HG02571 (cell line): ENCODE data around the gene DGKQ.
"Not testable (repeated sequence)": the region's sequence is repeated elsewhere in the genome, so short reads cannot be mapped to it uniquely, and the experiment has no call there.

Experiments used
- ATAC-seq: cut with Tn5 transposase; IDR thresholded peaks from one replicate; pipeline ENCODE4 v1.9.1; 2021; ENCODE audit warnings: mild to moderate bottlenecking, moderate library complexity; ENCODE audit not compliant: unreplicated experiment

Gene DGKQ

DNA sequence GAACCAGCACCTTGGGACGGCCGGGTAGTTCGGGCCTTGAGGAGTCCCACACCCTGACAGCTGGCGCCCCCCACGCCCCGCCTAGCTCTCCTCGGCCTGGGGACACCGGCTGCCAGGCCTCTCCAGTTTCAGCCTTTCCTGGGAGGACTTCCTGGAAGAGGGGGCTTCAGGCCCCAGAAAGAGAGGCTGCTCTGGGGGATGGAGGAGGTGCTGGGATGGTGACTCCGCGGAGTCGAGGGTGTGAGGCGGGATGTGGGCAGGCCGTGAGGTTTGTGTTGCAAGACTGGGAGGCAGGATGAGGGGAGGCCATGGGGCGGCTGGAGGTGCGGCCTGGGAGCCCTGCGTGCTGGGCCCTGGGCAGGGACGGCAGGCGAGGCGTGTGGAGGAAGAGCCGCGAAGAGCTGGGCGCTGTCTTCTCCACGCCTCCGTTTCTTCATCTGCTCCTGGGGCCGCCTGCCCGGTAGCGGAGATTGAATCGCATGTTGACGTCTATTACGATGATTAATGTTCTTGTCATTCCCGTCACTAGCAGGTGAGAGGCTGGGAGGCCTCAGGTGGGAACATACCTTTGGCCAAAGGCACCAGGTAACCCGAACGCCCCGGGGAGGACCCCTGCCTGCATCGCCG, 37.1 kb upstream of the DGKQ start:
- peak; percentile 5 for ATAC-seq

- peak; percentile 47 for ATAC-seq
Measured at GRCh38 chr4:1009542-1010394, 36.4 kb upstream of the DGKQ start.

- ATAC-seq, result peak; percentile 4
Measured at GRCh38 chr4:1008840-1009541, 35.6 kb upstream of the DGKQ start.

- ATAC-seq, result no peak
Measured at GRCh38 chr4:1006856-1007255, 33.5 kb upstream of the DGKQ start.

GRCh38 chr4:1004557-1005485, 31.5 kb upstream of the DGKQ start:
- ATAC-seq, result no peak

DNA sequence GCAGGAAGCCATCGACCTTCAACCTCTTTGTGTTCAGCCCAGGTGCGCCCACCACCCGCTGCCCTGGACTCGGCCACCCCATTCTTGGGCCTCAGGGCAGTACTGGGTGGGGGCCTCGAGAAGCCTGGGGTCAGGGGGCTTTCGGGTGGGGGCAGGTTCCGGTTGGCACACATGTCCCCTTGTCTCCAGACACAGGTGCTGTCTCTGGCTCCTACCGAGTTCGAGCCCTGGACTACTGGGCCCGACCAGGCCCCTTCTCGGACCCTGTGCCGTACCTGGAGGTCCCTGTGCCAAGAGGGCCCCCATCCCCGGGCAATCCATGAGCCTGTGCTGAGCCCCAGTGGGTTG, 30.7 kb upstream of the DGKQ start:
- no peak for ATAC-seq

GRCh38 chr4:1003271-1004070, 30.1 kb upstream of the DGKQ start:
- ATAC-seq, result no peak

DNA sequence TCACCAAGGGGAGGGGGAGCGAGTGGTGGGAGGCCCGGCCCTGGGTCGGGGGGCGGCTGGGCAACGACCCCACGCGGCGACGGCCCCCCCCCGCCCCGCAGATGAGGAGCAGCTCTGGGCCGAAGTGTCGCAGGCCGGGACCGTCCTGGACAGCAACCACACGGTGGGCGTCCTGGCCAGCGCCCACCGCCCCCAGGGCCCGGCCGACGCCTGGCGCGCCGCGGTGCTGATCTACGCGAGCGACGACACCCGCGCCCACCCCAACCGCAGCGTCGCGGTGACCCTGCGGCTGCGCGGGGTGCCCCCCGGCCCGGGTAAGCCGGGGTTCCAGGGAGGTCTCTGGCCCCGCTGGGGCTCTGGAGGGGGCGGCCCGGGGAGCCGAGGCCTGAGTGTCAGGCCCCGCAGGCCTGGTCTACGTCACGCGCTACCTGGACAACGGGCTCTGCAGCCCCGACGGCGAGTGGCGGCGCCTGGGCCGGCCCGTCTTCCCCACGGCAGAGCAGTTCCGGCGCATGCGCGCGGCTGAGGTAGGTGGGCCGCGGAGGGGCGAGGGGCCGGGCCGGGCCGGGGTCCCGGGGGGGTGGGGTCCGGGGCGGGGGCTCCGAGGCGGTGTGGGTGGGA, 29.4 kb upstream of the DGKQ start:
- ATAC-seq, result no peak

DNA sequence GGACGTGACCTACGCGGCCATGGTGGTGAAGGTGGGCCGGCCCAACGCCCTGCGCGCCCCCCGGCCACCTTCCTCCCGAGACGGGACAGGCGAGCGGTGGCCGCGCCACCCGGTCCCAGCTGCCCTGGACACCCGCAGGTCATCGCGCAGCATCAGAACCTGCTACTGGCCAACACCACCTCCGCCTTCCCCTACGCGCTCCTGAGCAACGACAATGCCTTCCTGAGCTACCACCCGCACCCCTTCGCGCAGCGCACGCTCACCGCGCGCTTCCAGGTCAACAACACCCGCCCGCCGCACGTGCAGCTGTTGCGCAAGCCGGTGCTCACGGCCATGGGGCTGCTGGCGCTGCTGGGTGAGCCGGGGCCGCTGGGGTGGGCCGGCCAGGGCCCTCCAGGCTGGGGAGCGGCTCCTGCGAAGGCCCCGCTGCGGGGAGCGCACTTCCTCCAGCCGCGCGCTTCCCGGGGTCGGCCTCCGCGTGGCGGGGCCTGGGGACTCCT, 28.8 kb upstream of the DGKQ start:
- ATAC-seq, result no peak

GRCh38 chr4:1001561-1002130, 28.3 kb upstream of the DGKQ start:
- ATAC-seq, result no peak

GRCh38 chr4:1000686-1001260, 27.4 kb upstream of the DGKQ start:
- no peak for ATAC-seq

DNA sequence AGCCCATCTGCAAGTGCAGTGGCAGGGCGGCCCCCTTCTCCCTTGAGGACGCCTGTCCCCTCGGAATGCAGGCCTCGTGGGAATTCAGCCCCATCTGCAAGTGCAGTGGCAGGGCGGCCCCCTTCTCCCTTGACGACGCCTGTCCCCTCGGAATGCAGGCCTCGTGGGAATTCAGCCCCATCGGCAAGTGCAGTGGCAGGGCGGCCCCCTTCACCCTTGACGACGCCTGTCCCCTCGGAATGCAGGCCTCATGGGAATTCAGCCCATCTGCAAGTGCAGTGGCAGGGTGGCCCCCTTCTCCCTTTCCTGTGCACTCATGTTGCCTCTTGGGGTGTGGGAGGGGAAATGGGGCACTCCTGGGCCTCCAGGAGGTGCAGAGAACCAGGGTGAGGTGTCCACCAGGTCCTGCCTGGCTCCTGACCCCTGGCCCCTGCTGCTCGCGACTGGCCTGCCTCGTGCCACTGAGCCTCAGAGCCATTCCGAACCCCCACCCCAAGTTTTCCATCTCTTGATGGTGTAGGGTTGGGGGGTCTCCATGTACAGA, 26.6 kb upstream of the DGKQ start:
- no peak for ATAC-seq

DNA sequence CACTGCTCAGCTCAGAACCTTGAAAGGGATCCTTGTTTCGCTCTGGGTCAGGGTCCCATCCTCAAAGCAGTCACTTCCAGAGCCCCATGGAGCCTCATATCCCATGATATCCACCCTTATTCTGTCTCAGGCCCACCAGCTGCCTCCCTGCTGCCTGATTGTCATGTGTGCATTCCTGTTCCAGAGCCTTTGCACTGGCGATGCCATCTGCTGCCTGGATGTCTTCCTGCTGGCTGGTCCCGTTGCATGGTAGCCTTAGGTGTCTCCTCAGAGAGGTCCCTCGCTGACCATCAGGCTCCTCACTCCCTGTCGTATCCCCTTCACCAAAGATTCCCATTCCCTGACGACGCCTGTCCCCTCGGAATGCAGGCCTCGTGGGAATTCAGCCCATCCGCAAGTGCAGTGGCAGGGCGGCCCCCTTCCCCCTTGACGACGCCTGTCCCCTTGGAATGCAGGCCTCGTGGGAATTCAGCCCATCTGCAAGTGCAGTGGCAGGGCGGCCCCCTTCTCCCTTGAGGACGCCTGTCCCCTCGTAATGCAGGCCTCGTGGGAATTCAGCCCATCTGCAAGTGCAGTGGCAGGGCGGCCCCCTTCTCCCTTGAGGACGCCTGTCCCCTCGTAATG, 26.0 kb upstream of the DGKQ start:
- ATAC-seq, result not testable (repeated sequence)

GRCh38 chr4:998096-998691, 24.8 kb upstream of the DGKQ start:
- ATAC-seq, result no peak

GRCh38 chr4:997375-998071, 24.2 kb upstream of the DGKQ start:
- ATAC-seq, result no peak

GRCh38 chr4:996997-997374, 23.6 kb upstream of the DGKQ start:
- ATAC-seq, result no peak
